ENCODE data around the gene SLC7A9.

The SLC7A9 gene

GRCh38 chr19:32869369-32869965 lies at the start of gene SLC7A9:
Gene SLC7A9 (minus strand): TSS chr19:32869767. CDS start chr19:32868534, 1,233 bp downstream.
- no peak for DNase-seq (ENCODE audit: low read depth in 2 of 2)
- H3K4me3 ChIP-seq (replicated peaks in 1 of 2; ENCODE audit: low read depth in 2 of 2, low read length in 2 of 2), result no peak within 1 kb of the TSS
- TF ChIP-seq CTCF (IDR thresholded peaks at IDR 0.05; ENCODE audit: low read depth, low read length), result no peak

- H3K4me3 ChIP-seq (replicated peaks in 1 of 2; ENCODE audit: low read depth in 2 of 2, low read length in 2 of 2), result no peak overlapping the region
- TF ChIP-seq CTCF (IDR thresholded peaks at IDR 0.05; ENCODE audit: low read depth, low read length), result no peak
- DNase-seq (ENCODE audit: low read depth in 2 of 2), result no peak
Measured at GRCh38 chr19:32919365-32919764, 49.8 kb upstream of the SLC7A9 start.

GRCh38 chr19:32917616-32917996 lies 48.0 kb upstream of the SLC7A9 start:
- no peak for DNase-seq (ENCODE audit: low read depth in 2 of 2)
- TF ChIP-seq CTCF (IDR thresholded peaks at IDR 0.05; ENCODE audit: low read depth, low read length), result no peak
- no peak overlapping the region for H3K4me3 ChIP-seq (replicated peaks in 1 of 2; ENCODE audit: low read depth in 2 of 2, low read length in 2 of 2)

GRCh38 chr19:32916969-32917615 lies 47.5 kb upstream of the SLC7A9 start:
- no peak for TF ChIP-seq CTCF (IDR thresholded peaks at IDR 0.05; ENCODE audit: low read depth, low read length)
- DNase-seq (ENCODE audit: low read depth in 2 of 2), result peak in 1 of 2 donors; percentile 5
- H3K4me3 ChIP-seq (replicated peaks in 1 of 2; ENCODE audit: low read depth in 2 of 2, low read length in 2 of 2), result no peak overlapping the region

GRCh38 chr19:32914879-32915660 lies 45.5 kb upstream of the SLC7A9 start:
- DNase-seq (ENCODE audit: low read depth in 2 of 2), result no peak
- no peak overlapping the region for H3K4me3 ChIP-seq (replicated peaks in 1 of 2; ENCODE audit: low read depth in 2 of 2, low read length in 2 of 2)
- TF ChIP-seq CTCF (IDR thresholded peaks at IDR 0.05; ENCODE audit: low read depth, low read length), result no peak

- no peak for TF ChIP-seq CTCF (IDR thresholded peaks at IDR 0.05; ENCODE audit: low read depth, low read length)
- H3K4me3 ChIP-seq (replicated peaks in 1 of 2; ENCODE audit: low read depth in 2 of 2, low read length in 2 of 2), result no peak overlapping the region
- DNase-seq (ENCODE audit: low read depth in 2 of 2), result no peak
Measured at GRCh38 chr19:32911467-32911866, 41.9 kb upstream of the SLC7A9 start.
